Vagina (tissue), 2 donors: ENCODE data around the gene CCDC85C. TPM values are rescaled to one million over a fixed set of nuclear protein-coding genes. Genes with fewer than 3 reads are reported as not detected.

Experiments used
- DNase-seq, 2 donors: peaks; one replicate each; pipeline ENCODE4 v3.0.0-alpha.2; 2017; ENCODE audit errors: extremely low spot score in 2 of 2
- H3K27ac ChIP-seq: fragments of 200-600 bp; sonication (generic); one replicate; pipeline ENCODE4 v1.5.1; 2019
- H3K27me3 ChIP-seq: fragments of 200-600 bp; sonication (generic); one replicate; pipeline ENCODE4 v1.5.1; 2019
- H3K36me3 ChIP-seq, 2 donors: fragments of 200-600 bp; sonication (generic); one replicate each; pipeline ENCODE4 v1.5.1; 2017 to 2019
- H3K4me1 ChIP-seq: fragments of 200-600 bp; sonication (generic); one replicate; pipeline ENCODE4 v1.5.1; 2019
- H3K4me3 ChIP-seq, 2 donors: fragments of 200-600 bp; sonication (generic); 1 replicate in 1 of 2; 2 replicates in 1 of 2; pipeline ENCODE4 v1.5.1; 2016 to 2019
- H3K9me3 ChIP-seq: fragments of 200-600 bp; sonication (generic); one replicate; pipeline ENCODE4 v1.5.1; 2019
- CTCF ChIP-seq, 3 experiments: fragments of 450-650 bp in 2 of 3; fragments of 200-600 bp in 1 of 3; sonication (generic) in 1 of 3; IDR thresholded peaks; one replicate each; pipeline ENCODE4 v1.5.1; 2017 to 2019; ENCODE audit warnings: antibody characterized with exemption in 3 of 3, mild to moderate bottlenecking in 2 of 3, moderate library complexity in 2 of 3
- POLR2A ChIP-seq, 2 donors: fragments of 450-650 bp; IDR thresholded peaks; one replicate each; pipeline ENCODE4 v1.6.1; 2017; ENCODE audit warnings: antibody characterized with exemption in 2 of 2, mild to moderate bottlenecking in 2 of 2, moderate library complexity in 2 of 2
- POLR2AphosphoS5 ChIP-seq, 2 donors: sonication (generic); formaldehyde crosslinking; IDR thresholded peaks; one replicate each; pipeline ENCODE4 v1.9.0; 2017; ENCODE audit warnings: antibody characterized with exemption in 2 of 2, mild to moderate bottlenecking in 2 of 2, low read depth in 1 of 2; ENCODE audit not compliant: insufficient read depth in 1 of 2
- intact Hi-C: fragments of 100-400 bp; cut with DNase I; formaldehyde crosslinking; loops from one replicate; pipeline ENCODE4 v1.15.1; 2023
- total RNA-seq: library from RNA; depleted of rRNA; stranded (reverse); fragments of >200 nt; gene quantifications from one replicate; pipeline ENCODE4 v1.2.3, GENCODE V29; 2016

CCDC85C gene
- total RNA-seq, 1 donor from 2014 or later, result 6.9 TPM

- Histone ChIP-seq H3K36me3 (no peaks in the 10 kb centered on the region), H3K4me1 (peaks cover 18% of the 10 kb centered on the region), H3K4me3 (no peak overlapping the region), H3K27ac (no peak overlapping the region), H3K9me3 (no peaks in the 10 kb centered on the region), H3K27me3 (no peaks in the 10 kb centered on the region)
- no peak for DNase-seq
- intact Hi-C loops, result no loop called here
- TF ChIP-seq POLR2AphosphoS5 (IDR thresholded peaks at IDR 0.05; ENCODE audit: insufficient read depth in 1 of 2, low read depth in 1 of 2) (no peak), POLR2A (IDR thresholded peaks at IDR 0.05) (no peak), CTCF (IDR thresholded peaks at IDR 0.05) (no peak)
Observed at GRCh38 chr14:99627100-99627499, 23.1 kb upstream of the CCDC85C start.

GRCh38 chr14:99626041-99626648, 22.1 kb upstream of the CCDC85C start:
- Histone ChIP-seq H3K36me3 (no peaks in the 10 kb centered on the region), H3K4me1 (peaks cover 18% of the 10 kb centered on the region), H3K9me3 (no peaks in the 10 kb centered on the region), H3K4me3 (no peak overlapping the region), H3K27me3 (no peaks in the 10 kb centered on the region), H3K27ac (no peak overlapping the region)
- no peak for DNase-seq
- intact Hi-C loops, result no loop called here
- no peak for TF ChIP-seq POLR2AphosphoS5 (IDR thresholded peaks at IDR 0.05; ENCODE audit: insufficient read depth in 1 of 2, low read depth in 1 of 2)
- TF ChIP-seq POLR2A (IDR thresholded peaks at IDR 0.05), result no peak
- no peak for TF ChIP-seq CTCF (IDR thresholded peaks at IDR 0.05)

GRCh38 chr14:99625476-99625875, 21.5 kb upstream of the CCDC85C start:
- intact Hi-C loops, result no loop called here
- H3K9me3 ChIP-seq, result no peaks in the 10 kb centered on the region
- no peak overlapping the region for H3K4me3 ChIP-seq
- no peak for TF ChIP-seq POLR2A (IDR thresholded peaks at IDR 0.05)
- TF ChIP-seq POLR2AphosphoS5 (IDR thresholded peaks at IDR 0.05; ENCODE audit: insufficient read depth in 1 of 2, low read depth in 1 of 2), result no peak
- TF ChIP-seq CTCF (IDR thresholded peaks at IDR 0.05), result no peak
- peaks cover 18% of the 10 kb centered on the region for H3K4me1 ChIP-seq
- H3K27me3 ChIP-seq, result no peaks in the 10 kb centered on the region
- no peak for DNase-seq
- no peak overlapping the region for H3K27ac ChIP-seq
- no peaks in the 10 kb centered on the region for H3K36me3 ChIP-seq

GRCh38 chr14:99624971-99625370, 21.0 kb upstream of the CCDC85C start:
- no peak for DNase-seq
- Histone ChIP-seq H3K4me1 (peaks cover 18% of the 10 kb centered on the region), H3K9me3 (no peaks in the 10 kb centered on the region), H3K27me3 (no peaks in the 10 kb centered on the region), H3K36me3 (no peaks in the 10 kb centered on the region), H3K27ac (no peak overlapping the region), H3K4me3 (no peak overlapping the region)
- TF ChIP-seq CTCF (IDR thresholded peaks at IDR 0.05) (no peak), POLR2A (IDR thresholded peaks at IDR 0.05) (no peak), POLR2AphosphoS5 (IDR thresholded peaks at IDR 0.05; ENCODE audit: insufficient read depth in 1 of 2, low read depth in 1 of 2) (no peak)
- intact Hi-C loops, result no loop called here

GRCh38 chr14:99624024-99624423, 20.0 kb upstream of the CCDC85C start:
- no peak for TF ChIP-seq POLR2AphosphoS5 (IDR thresholded peaks at IDR 0.05; ENCODE audit: insufficient read depth in 1 of 2, low read depth in 1 of 2)
- no peak for TF ChIP-seq POLR2A (IDR thresholded peaks at IDR 0.05)
- no peaks in the 10 kb centered on the region for H3K9me3 ChIP-seq
- no peaks in the 10 kb centered on the region for H3K27me3 ChIP-seq
- DNase-seq, result no peak
- no peaks in the 10 kb centered on the region for H3K36me3 ChIP-seq
- peaks cover 16% of the 10 kb centered on the region for H3K4me1 ChIP-seq
- intact Hi-C loops, result no loop called here
- no peak overlapping the region for H3K4me3 ChIP-seq
- no peak overlapping the region for H3K27ac ChIP-seq
